Natural killer cell (primary cell): ENCODE results near the gene ANGPT4. TPM values are rescaled to one million over a fixed set of nuclear protein-coding genes. Genes with fewer than 3 reads are reported as not detected.

Source experiments
- ATAC-seq, 3 donors: fragments of 150-1000 bp in 2 of 3; fragments of 200-7000 bp in 1 of 3; cut with Tn5 transposase; 1 replicate in 1 of 3; 2 replicates in 2 of 3; pipeline ENCODE4 v1.10.0; 2021; ENCODE audit warnings: mild to moderate bottlenecking in 2 of 3, moderate library complexity in 2 of 3
- DNase-seq, 2 donors: peaks; one replicate each; pipeline versions ENCODE4 v3.0.0 to v3.0.0-alpha.2; 2013 to 2021; ENCODE audit warnings: mixed read lengths in 1 of 2
- H3K27ac ChIP-seq: one replicate; pipeline ENCODE4 v1.5.1; 2013; ENCODE audit warnings: mild to moderate bottlenecking, low read length
- H3K27me3 ChIP-seq: one replicate; pipeline ENCODE4 v1.6.1; 2013; ENCODE audit warnings: low read length; ENCODE audit not compliant: control insufficient read depth, insufficient read depth
- H3K36me3 ChIP-seq: one replicate; pipeline ENCODE4 v1.6.1; 2013; ENCODE audit warnings: low read length; ENCODE audit not compliant: control insufficient read depth, insufficient read depth
- H3K4me1 ChIP-seq: one replicate; pipeline ENCODE4 v1.6.1; 2013; ENCODE audit warnings: low read length; ENCODE audit not compliant: control insufficient read depth, insufficient read depth
- H3K4me3 ChIP-seq: one replicate; pipeline ENCODE4 v1.5.1; 2013; ENCODE audit warnings: low read length
- H3K9me3 ChIP-seq: one replicate; pipeline ENCODE4 v1.6.1; 2013; ENCODE audit warnings: low read length; ENCODE audit not compliant: control insufficient read depth, insufficient read depth
- H3K27ac Mint-ChIP-seq, 2 donors: one replicate each; pipeline ENCODE4 v1.8.0; 2022; ENCODE audit warnings: mild to moderate bottlenecking in 2 of 2, mixed read lengths in 2 of 2, moderate library complexity in 1 of 2
- H3K27me3 Mint-ChIP-seq, 2 donors: one replicate each; pipeline ENCODE4 v1.8.0; 2022; ENCODE audit warnings: low read depth in 2 of 2, mixed read lengths in 2 of 2
- H3K36me3 Mint-ChIP-seq: one replicate; pipeline ENCODE4 v1.8.0; 2022; ENCODE audit warnings: mixed read lengths
- H3K4me1 Mint-ChIP-seq, 2 donors: one replicate each; pipeline ENCODE4 v1.8.0; 2022; ENCODE audit warnings: mixed read lengths in 2 of 2
- H3K4me3 Mint-ChIP-seq: one replicate; pipeline ENCODE4 v1.8.0; 2022; ENCODE audit warnings: mild to moderate bottlenecking, moderate library complexity, mixed read lengths
- H3K9me3 Mint-ChIP-seq, 2 donors: one replicate each; pipeline ENCODE4 v1.8.0; 2022; ENCODE audit warnings: mixed read lengths in 2 of 2
- WGBS: methylation state at CpG from one replicate; pipeline ENCODE4 v1.1.7; 2013; ENCODE audit warnings: missing lambda C conversion rate; ENCODE audit not compliant: insufficient coverage; 5-methylcytosine and 5-hydroxymethylcytosine counted together
- intact Hi-C: fragments of 100-400 bp; cut with micrococcal nuclease; formaldehyde crosslinking; loops from one replicate; pipeline ENCODE4 v1.14.2; 2022
- total RNA-seq, 4 donors: library from RNA; stranded (reverse); fragments of 120-200 nt in 1 of 4; gene quantifications; one replicate each; pipeline versions ENCODE4 v1.2.3 to v1.2.4, GENCODE V29; 2013 to 2022
- TF ChIP-seq, protein P1 (sequence below): fragments of 200-600 bp; IDR thresholded peaks from one replicate; pipeline ENCODE4 v1.8.0; 2022; ENCODE audit warnings: antibody characterized with exemption

Gene ANGPT4
- total RNA-seq, 3 donors from 2014 or later (not counting 1 experiment from before 2014, with no cell fraction given): not detected

DNA sequence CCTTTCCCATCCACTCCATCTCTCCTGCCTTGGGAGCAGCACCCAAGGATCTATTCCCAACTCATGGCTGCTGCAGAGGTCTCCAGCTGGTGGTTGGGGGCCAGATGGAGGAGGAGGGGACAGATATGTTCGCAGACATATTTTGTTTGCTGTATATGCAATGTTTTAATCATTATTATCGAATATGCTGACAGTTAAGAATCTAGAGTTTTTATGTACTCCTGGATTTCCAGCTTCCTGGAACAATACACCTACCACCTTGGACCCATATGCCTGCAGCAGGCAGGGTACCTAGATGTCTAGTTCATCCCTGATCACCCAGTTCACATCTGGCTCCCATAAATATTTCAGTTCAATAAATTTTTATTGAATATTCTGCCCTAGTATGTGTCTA is 73.6 kb downstream of the ANGPT4 start:
- 89% methylated on average over 2 of the region's 2 CpGs for WGBS
- Mint-ChIP-seq H3K36me3 (no peaks in the 10 kb centered on the region), H3K4me1 (peaks cover 35 to 41% of the 10 kb centered on the region in 2 donors), H3K27ac (no peak overlapping the region), H3K9me3 (no peaks in the 10 kb centered on the region), H3K27me3 (no peaks in the 10 kb centered on the region), H3K4me3 (peak overlapping the region; percentile 9)
- Histone ChIP-seq H3K36me3 (no peaks in the 10 kb centered on the region), H3K4me3 (no peak overlapping the region), H3K4me1 (peaks cover 57% of the 10 kb centered on the region), H3K27me3 (no peaks in the 10 kb centered on the region), H3K27ac (no peak overlapping the region), H3K9me3 (no peaks in the 10 kb centered on the region)
- TF ChIP-seq, protein P1, sequence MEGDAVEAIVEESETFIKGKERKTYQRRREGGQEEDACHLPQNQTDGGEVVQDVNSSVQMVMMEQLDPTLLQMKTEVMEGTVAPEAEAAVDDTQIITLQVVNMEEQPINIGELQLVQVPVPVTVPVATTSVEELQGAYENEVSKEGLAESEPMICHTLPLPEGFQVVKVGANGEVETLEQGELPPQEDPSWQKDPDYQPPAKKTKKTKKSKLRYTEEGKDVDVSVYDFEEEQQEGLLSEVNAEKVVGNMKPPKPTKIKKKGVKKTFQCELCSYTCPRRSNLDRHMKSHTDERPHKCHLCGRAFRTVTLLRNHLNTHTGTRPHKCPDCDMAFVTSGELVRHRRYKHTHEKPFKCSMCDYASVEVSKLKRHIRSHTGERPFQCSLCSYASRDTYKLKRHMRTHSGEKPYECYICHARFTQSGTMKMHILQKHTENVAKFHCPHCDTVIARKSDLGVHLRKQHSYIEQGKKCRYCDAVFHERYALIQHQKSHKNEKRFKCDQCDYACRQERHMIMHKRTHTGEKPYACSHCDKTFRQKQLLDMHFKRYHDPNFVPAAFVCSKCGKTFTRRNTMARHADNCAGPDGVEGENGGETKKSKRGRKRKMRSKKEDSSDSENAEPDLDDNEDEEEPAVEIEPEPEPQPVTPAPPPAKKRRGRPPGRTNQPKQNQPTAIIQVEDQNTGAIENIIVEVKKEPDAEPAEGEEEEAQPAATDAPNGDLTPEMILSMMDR: no peak
- intact Hi-C loops: no loop called here
- ATAC-seq: no peak
- DNase-seq: no peak

- Histone ChIP-seq H3K27ac (no peak overlapping the region), H3K9me3 (no peaks in the 10 kb centered on the region), H3K27me3 (no peaks in the 10 kb centered on the region), H3K4me3 (no peak overlapping the region), H3K36me3 (no peaks in the 10 kb centered on the region), H3K4me1 (peaks cover 50% of the 10 kb centered on the region)
- Mint-ChIP-seq H3K36me3 (no peaks in the 10 kb centered on the region), H3K9me3 (no peaks in the 10 kb centered on the region), H3K4me1 (peaks cover 33 to 39% of the 10 kb centered on the region in 2 donors), H3K4me3 (peak overlapping the region; percentile 37), H3K27me3 (no peaks in the 10 kb centered on the region), H3K27ac (no peak overlapping the region)
- DNase-seq (no peak), ATAC-seq (no peak)
- TF ChIP-seq, protein P1: no peak
- WGBS: 29% methylated on average over 58 of the region's 62 CpGs
- intact Hi-C loops: no loop called here
These were observed 74.3 kb downstream of the ANGPT4 start for GRCh38 chr20:841568-842546.

GRCh38 chr20:840858-841567 is 75.1 kb downstream of the ANGPT4 start:
- Histone ChIP-seq H3K4me3 (no peak overlapping the region), H3K4me1 (peaks cover 42% of the 10 kb centered on the region), H3K27me3 (no peaks in the 10 kb centered on the region), H3K36me3 (no peaks in the 10 kb centered on the region), H3K9me3 (no peaks in the 10 kb centered on the region), H3K27ac (no peak overlapping the region)
- Mint-ChIP-seq H3K9me3 (no peaks in the 10 kb centered on the region), H3K4me1 (peaks cover 33 to 39% of the 10 kb centered on the region in 2 donors), H3K4me3 (peak overlapping the region; percentile 53), H3K36me3 (no peaks in the 10 kb centered on the region), H3K27ac (no peak overlapping the region), H3K27me3 (no peaks in the 10 kb centered on the region)
- ATAC-seq (no peak), DNase-seq (peak in 1 of 2 donors; percentile 48)
- 24% methylated on average over 59 of the region's 59 CpGs for WGBS
- TF ChIP-seq, protein P1: no peak
- intact Hi-C loops: no loop called here
